HG02798 (cell line): ENCODE measurements around the gene SPSB4.
"Not testable (repeated sequence)": the region's sequence is repeated elsewhere in the genome, so short reads cannot be mapped to it uniquely, and the experiment has no call there.

ENCODE experiments used
- ATAC-seq: cut with Tn5 transposase; IDR thresholded peaks from one replicate; pipeline ENCODE4 v1.9.1; 2021; ENCODE audit warnings: mild to moderate bottlenecking; ENCODE audit not compliant: unreplicated experiment, poor library complexity

Gene SPSB4

DNA sequence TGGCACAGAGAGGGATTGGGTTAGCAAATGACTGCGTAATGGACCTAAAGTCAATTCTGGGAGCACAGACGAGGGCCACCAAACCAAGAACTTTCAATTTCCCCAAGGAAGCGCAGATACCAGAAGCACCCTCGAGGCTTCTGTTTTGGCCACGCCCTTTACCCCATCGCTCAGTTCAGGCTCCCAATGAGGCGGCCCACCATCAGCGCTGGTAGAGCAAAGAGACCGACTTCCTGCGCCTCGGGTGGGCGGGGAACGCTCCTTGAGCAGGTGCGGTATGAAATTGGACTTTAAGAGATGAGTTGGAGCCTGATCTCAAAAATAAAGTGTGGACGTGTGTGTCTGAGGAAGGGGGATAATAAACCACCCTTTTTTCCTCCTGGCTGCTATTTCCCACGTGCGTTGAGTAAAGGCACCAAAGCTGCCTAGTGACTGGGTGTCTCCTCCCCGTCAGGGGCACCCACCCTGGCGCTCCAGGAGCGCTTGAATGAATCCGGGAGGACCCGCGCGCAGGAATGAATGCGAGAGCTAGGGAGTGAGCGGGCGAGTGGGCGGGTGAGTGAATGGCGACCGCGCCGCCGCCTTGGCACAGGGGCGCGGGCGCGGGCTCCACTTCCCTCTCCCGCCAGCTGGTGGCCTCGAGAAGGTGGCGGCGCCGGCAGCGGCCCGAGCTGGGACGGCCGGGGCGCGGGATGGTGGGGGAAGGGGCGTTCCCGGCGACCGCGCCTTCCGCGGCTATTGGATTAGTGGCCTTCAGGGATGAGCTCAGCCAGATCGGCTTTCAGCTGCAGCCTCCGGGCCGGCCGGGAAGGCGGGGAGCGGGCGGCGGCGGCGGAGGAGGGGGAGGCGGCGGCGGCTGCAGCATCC is at the start of gene SPSB4:
Gene SPSB4 (plus strand): TSS at position 772 of the 867 bp plus-strand sequence. CDS start 14,758 bp downstream, outside the sequence.
- no peak for ATAC-seq

- no peak for ATAC-seq
Measured at GRCh38 chr3:141006344-141006743, 44.8 kb upstream of the SPSB4 start.

DNA sequence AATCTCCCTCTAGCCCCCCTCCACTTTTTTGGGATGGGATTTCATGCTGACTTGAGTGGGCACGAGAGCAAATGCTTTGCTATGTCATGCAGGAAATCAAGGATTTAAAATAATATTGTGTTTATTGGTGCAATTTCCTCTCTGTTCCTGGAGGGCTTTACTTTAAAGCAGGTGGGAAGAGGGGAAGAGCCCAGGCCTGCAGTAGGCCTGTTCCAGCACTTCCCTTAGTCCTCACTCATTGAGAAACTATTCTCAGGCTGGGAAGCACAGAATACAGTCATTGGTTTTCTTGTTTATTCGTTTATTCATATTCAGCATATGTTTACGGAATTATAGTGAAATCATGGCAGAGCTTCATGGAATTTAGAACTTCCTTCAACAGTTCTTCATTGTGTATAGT is 41.7 kb upstream of the SPSB4 start:
- no peak for ATAC-seq

GRCh38 chr3:141011232-141011996 is 39.7 kb upstream of the SPSB4 start:
- ATAC-seq: peak; percentile 86

- ATAC-seq: no peak
Measured at GRCh38 chr3:141011997-141012262, 39.2 kb upstream of the SPSB4 start.

GRCh38 chr3:141012571-141012970 is 38.6 kb upstream of the SPSB4 start:
- ATAC-seq: no peak

GRCh38 chr3:141015481-141015880 is 35.7 kb upstream of the SPSB4 start:
- ATAC-seq: no peak

DNA sequence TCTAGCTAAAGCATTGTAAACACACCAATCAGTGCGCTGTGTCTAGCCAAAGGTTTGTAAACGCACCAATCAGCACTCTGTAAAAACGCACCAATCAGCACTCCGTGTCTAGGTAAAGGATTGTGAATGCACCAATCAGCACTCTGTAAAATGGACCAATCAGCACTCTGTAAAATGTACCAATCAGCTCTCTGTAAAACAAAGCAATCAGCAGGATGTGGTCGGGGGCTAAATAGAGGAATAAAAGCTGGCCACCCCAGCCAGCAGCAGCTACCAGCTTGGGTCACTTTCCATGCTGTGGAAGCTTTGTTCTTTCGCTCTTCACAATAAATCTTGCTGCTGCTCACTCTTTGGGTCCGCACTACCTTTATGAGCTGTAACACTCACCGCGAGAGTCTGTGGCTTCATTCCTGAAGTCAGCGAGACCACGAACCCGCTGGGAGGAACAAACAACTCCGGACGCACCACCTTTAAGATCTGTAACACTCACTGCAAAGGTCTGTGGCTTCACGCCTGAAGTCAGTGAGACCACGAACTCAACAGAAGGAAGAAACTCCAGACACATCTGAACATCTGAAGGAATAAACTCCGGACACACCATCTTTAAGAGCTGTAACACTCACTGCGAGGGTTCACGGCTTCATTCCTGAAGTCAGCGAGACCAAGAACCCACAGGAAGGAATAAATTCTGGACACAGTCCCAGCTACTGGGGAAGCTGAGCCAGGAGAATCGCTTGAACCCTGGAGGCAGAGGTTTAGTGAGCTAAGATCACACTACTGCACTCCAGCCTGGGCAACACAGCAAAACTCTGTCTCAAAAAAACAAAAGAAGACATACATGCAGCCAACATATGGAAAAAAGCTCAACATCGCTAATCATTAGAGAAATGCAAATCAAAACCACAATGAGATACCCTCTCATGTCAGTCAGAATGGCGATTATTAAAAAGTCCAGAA is 33.5 kb upstream of the SPSB4 start:
- not testable (repeated sequence) for ATAC-seq

GRCh38 chr3:141019244-141019643 is 31.9 kb upstream of the SPSB4 start:
- ATAC-seq: no peak

- no peak for ATAC-seq
Measured at GRCh38 chr3:141020143-141020830, 30.9 kb upstream of the SPSB4 start.

DNA sequence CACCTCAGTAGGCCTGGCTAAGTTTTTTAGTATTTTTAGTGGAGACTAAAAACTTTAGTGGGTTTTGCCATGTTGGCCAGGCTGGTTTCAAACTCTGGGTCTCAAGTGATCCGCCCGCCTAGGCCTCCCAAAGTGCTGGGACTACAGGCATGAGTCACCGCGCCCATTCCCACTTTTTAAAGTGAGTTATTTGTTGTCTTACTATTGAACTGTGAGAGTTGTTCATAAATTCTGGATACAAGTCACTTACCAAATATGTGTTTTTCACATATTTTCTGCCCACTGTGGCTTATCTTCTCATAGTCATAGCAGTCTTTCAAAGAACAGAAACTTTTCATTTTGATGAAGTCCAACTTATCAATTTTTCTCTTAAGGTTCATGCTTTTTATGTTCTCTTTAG is 29.9 kb upstream of the SPSB4 start:
- no peak for ATAC-seq

GRCh38 chr3:141030296-141030695 is 20.9 kb upstream of the SPSB4 start:
- ATAC-seq: no peak

DNA sequence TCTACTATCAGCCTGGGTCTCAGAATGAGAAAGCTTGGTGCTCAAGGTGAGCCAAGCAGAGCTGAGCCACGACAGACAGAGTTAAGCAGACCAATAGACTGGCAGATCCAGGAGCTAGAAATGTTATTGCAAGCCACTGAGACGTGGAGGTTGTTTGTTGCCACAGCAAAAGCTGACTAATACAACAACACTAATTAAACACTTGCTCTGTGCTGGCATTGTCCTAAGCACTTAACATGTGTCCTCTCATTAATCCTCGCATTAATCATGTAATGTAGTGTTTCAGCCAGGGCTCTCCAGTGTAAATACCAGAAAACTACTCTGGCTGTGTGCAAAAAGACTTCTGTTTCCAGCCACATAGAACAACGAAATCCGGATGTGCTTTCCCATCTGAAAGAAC is 11.6 kb upstream of the SPSB4 start:
- ATAC-seq: no peak

- ATAC-seq: peak; percentile 60
Measured at GRCh38 chr3:141044695-141045641, 6.2 kb upstream of the SPSB4 start.

- no peak for ATAC-seq
Measured at GRCh38 chr3:141045849-141046248, 5.3 kb upstream of the SPSB4 start.

GRCh38 chr3:141047168-141047567 is 4.0 kb upstream of the SPSB4 start:
- no peak for ATAC-seq

DNA sequence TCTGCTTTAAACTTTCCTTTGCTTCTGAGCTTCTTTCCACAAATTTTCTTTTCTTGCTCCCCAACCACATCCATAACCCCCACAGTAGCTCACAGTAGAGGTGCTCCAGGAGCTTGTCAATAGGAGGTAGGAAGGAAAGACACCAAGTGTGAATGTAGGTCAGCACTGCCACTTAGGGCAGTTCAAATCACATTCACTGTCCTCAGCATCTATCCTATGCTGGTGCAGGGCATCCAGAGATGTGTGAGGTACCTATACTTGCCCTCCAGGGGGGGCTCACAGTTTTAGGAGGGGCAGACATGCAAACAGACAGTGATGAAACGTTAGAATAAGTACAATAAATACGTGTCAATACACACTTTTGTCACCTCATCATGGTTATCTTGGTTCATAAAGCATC is 1.5 kb upstream of the SPSB4 start:
- no peak for ATAC-seq

GRCh38 chr3:141051443-141052200 is 475 bp downstream of the SPSB4 start:
- no peak for ATAC-seq
